GF-D8 (cell line): ENCODE data around the gene TPST1.
"Not testable (repeated sequence)": the region's sequence is repeated elsewhere in the genome, so short reads cannot be mapped to it uniquely, and the experiment has no call there.

Source experiments
- DNase-seq: peaks from one replicate; lab custom pipeline; 2025; lab: John Stamatoyannopoulos, UW

Gene TPST1

GRCh38 chr7:66333443-66333842 lies 128.3 kb downstream of the TPST1 start:
- no peak for DNase-seq

- DNase-seq, result no peak
These were observed 130.2 kb downstream of the TPST1 start for GRCh38 chr7:66335318-66335717.

- DNase-seq, result no peak
These were observed 131.6 kb downstream of the TPST1 start for GRCh38 chr7:66336760-66337159.

- no peak for DNase-seq
These were observed 134.0 kb downstream of the TPST1 start for GRCh38 chr7:66339141-66339540.

GRCh38 chr7:66344166-66344565 lies 139.0 kb downstream of the TPST1 start:
- DNase-seq, result peak; percentile 27

- no peak for DNase-seq
These were observed 143.4 kb downstream of the TPST1 start for GRCh38 chr7:66348531-66348930.

- DNase-seq, result peak; percentile 95
These were observed 143.8 kb downstream of the TPST1 start for GRCh38 chr7:66348959-66349358.

GRCh38 chr7:66352071-66352470 lies 146.9 kb downstream of the TPST1 start:
- no peak for DNase-seq

GRCh38 chr7:66353547-66353946 lies 148.4 kb downstream of the TPST1 start:
- no peak for DNase-seq

- DNase-seq, result no peak
These were observed 150.6 kb downstream of the TPST1 start for GRCh38 chr7:66355756-66356155.

- DNase-seq, result no peak
These were observed 151.2 kb downstream of the TPST1 start for GRCh38 chr7:66356277-66356721.

GRCh38 chr7:66357087-66357486 lies 152.0 kb downstream of the TPST1 start:
- DNase-seq, result no peak

- DNase-seq, result no peak
These were observed 154.6 kb downstream of the TPST1 start for GRCh38 chr7:66359656-66360211.

GRCh38 chr7:66362136-66362535 lies 157.0 kb downstream of the TPST1 start:
- DNase-seq, result no peak

- no peak for DNase-seq
These were observed 158.5 kb downstream of the TPST1 start for GRCh38 chr7:66363635-66364034.

- DNase-seq, result not testable (repeated sequence)
These were observed 159.9 kb downstream of the TPST1 start for GRCh38 chr7:66365031-66365430.

- no peak for DNase-seq
These were observed 166.1 kb downstream of the TPST1 start for GRCh38 chr7:66371096-66371824.

GRCh38 chr7:66374141-66374840 lies 169.2 kb downstream of the TPST1 start:
- not testable (repeated sequence) for DNase-seq

GRCh38 chr7:66376264-66376945 lies 171.3 kb downstream of the TPST1 start:
- no peak for DNase-seq

- no peak for DNase-seq
These were observed 171.9 kb downstream of the TPST1 start for GRCh38 chr7:66377045-66377444.

- no peak for DNase-seq
These were observed 172.6 kb downstream of the TPST1 start for GRCh38 chr7:66377714-66378113.

- DNase-seq, result no peak
These were observed 174.5 kb downstream of the TPST1 start for GRCh38 chr7:66379542-66380160.
